ENCODE measurements around the gene RAVER2.

GRCh38 chr1:64721576-64722145 is 23.2 kb upstream of the RAVER2 start:
- TF ChIP-seq, protein P1, sequence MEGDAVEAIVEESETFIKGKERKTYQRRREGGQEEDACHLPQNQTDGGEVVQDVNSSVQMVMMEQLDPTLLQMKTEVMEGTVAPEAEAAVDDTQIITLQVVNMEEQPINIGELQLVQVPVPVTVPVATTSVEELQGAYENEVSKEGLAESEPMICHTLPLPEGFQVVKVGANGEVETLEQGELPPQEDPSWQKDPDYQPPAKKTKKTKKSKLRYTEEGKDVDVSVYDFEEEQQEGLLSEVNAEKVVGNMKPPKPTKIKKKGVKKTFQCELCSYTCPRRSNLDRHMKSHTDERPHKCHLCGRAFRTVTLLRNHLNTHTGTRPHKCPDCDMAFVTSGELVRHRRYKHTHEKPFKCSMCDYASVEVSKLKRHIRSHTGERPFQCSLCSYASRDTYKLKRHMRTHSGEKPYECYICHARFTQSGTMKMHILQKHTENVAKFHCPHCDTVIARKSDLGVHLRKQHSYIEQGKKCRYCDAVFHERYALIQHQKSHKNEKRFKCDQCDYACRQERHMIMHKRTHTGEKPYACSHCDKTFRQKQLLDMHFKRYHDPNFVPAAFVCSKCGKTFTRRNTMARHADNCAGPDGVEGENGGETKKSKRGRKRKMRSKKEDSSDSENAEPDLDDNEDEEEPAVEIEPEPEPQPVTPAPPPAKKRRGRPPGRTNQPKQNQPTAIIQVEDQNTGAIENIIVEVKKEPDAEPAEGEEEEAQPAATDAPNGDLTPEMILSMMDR (IDR thresholded peaks at IDR 0.05): no peak
- TF ChIP-seq ZFP36 (IDR thresholded peaks at IDR 0.05; ENCODE audit: borderline replicate concordance, partially characterized antibody): no peak
- TF ChIP-seq, protein P2, sequence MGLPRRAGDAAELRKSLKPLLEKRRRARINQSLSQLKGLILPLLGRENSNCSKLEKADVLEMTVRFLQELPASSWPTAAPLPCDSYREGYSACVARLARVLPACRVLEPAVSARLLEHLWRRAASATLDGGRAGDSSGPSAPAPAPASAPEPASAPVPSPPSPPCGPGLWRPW (IDR thresholded peaks at IDR 0.05): no peak
- TF ChIP-seq, protein P3, sequence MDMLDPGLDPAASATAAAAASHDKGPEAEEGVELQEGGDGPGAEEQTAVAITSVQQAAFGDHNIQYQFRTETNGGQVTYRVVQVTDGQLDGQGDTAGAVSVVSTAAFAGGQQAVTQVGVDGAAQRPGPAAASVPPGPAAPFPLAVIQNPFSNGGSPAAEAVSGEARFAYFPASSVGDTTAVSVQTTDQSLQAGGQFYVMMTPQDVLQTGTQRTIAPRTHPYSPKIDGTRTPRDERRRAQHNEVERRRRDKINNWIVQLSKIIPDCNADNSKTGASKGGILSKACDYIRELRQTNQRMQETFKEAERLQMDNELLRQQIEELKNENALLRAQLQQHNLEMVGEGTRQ (IDR thresholded peaks at IDR 0.05): no peak
- no peak for TF ChIP-seq FOSB (CRISPR knock-in tag; IDR thresholded peaks at IDR 0.05)
- no peak for TF ChIP-seq RAD21 (conservative IDR thresholded peaks at IDR 0.05 in 1 of 2, IDR thresholded peaks at IDR 0.05 in 1 of 2)
- no peak for TF ChIP-seq JUNB (IDR thresholded peaks at IDR 0.05)
- TF ChIP-seq CBX8 (IDR thresholded peaks at IDR 0.05): no peak
- TF ChIP-seq HMGXB4 (CRISPR knock-in tag; IDR thresholded peaks at IDR 0.05; ENCODE audit: borderline replicate concordance): no peak
- TF ChIP-seq CHD4 (IDR thresholded peaks at IDR 0.05; ENCODE audit: borderline replicate concordance): no peak
- no peak for TF ChIP-seq POLR2A (IDR thresholded peaks at IDR 0.05; ENCODE audit: low read length)

Measured in A549 (cell line).